Activated naive CD4-positive, alpha-beta T cell treated with anti-CD3 and anti-CD28 coated beads for 36 hours (primary cell): ENCODE data around the gene PQBP1. TPM values are rescaled to one million over a fixed set of nuclear protein-coding genes. Genes with fewer than 3 reads are reported as not detected.

Experiments used
- CTCF ChIA-PET: fragments of 350-600 bp; sonication (Branson Sonifier 250); formaldehyde crosslinking; loops from one replicate; lab custom pipeline; 2021; ENCODE audit warnings: antibody characterized with exemption; lab: Charles Lee
- DNase-seq: peaks from one replicate; pipeline ENCODE4 v3.0.0-alpha.2; 2020
- H3K27ac Mint-ChIP-seq: one replicate; pipeline ENCODE4 v1.8.0; 2021; ENCODE audit warnings: mild to moderate bottlenecking, mixed read lengths
- H3K27me3 Mint-ChIP-seq: one replicate; pipeline ENCODE4 v1.8.0; 2021; ENCODE audit warnings: low read depth, mixed read lengths
- H3K36me3 Mint-ChIP-seq: one replicate; pipeline ENCODE4 v1.8.0; 2021; ENCODE audit warnings: low read depth, mixed read lengths
- H3K4me1 Mint-ChIP-seq: one replicate; pipeline ENCODE4 v1.8.0; 2021; ENCODE audit warnings: low read depth, mixed read lengths
- H3K4me3 Mint-ChIP-seq: one replicate; pipeline ENCODE4 v1.8.0; 2021; ENCODE audit warnings: mild to moderate bottlenecking, moderate library complexity, mixed read lengths
- H3K9me3 Mint-ChIP-seq: one replicate; pipeline ENCODE4 v1.8.0; 2021; ENCODE audit warnings: mixed read lengths
- intact Hi-C: fragments of 100-400 bp; cut with micrococcal nuclease; formaldehyde crosslinking; loops from one replicate; pipeline ENCODE4 v1.15.1; 2023
- total RNA-seq, 2 experiments: library from RNA; stranded (reverse); gene quantifications; one replicate each; pipeline ENCODE4 v1.2.3, GENCODE V29; 2021

PQBP1 gene
- total RNA-seq, 2 experiments from 2014 or later: 86.8 to 94.5 TPM

DNA sequence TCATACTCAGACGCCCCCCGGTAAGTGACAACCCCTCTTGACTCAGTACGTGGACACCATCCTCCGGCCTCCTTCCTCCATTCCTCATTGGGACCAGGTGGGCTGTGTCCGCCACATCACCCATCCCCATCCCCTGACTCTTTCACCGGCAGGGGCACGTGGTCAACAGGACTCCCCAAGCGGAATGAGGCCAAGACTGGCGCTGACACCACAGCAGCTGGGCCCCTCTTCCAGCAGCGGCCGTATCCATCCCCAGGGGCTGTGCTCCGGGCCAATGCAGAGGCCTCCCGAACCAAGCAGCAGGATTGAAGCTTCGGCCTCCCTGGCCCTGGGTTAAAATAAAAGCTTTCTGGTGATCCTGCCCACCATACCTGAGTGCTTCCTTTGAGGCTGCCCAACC is 5.0 kb downstream of the PQBP1 start:
- CTCF ChIA-PET: no interaction called here
- H3K4me1 Mint-ChIP-seq: peaks cover 7% of the 10 kb centered on the region
- H3K4me3 Mint-ChIP-seq: no peak overlapping the region

GRCh38 chrX:48903290-48903689 is 5.6 kb downstream of the PQBP1 start:
- H3K36me3 Mint-ChIP-seq: peaks cover 6% of the 10 kb centered on the region
- H3K4me3 Mint-ChIP-seq: no peak overlapping the region
- CTCF ChIA-PET: no interaction called here
- peak overlapping the region; percentile 53 for H3K27ac Mint-ChIP-seq
- no peak for DNase-seq
- no peaks in the 10 kb centered on the region for H3K27me3 Mint-ChIP-seq
- H3K4me1 Mint-ChIP-seq: peaks cover 7% of the 10 kb centered on the region
- intact Hi-C loops: no loop called here
- H3K9me3 Mint-ChIP-seq: no peaks in the 10 kb centered on the region

More for the DNA sequence above, 5.0 kb downstream of the PQBP1 start:
- intact Hi-C loops: no loop called here
- H3K36me3 Mint-ChIP-seq: peaks cover 6% of the 10 kb centered on the region
- no peak overlapping the region for H3K27ac Mint-ChIP-seq
- no peak for DNase-seq
- H3K9me3 Mint-ChIP-seq: no peaks in the 10 kb centered on the region
- H3K27me3 Mint-ChIP-seq: no peaks in the 10 kb centered on the region

- CTCF ChIA-PET: interaction anchor here (0.6 kb wide), 1 partner anchor 256 kb away, joined by 3 read pairs; no protein-coding TSS in a partner anchor
- H3K36me3 Mint-ChIP-seq: peaks cover 3% of the 10 kb centered on the region
- H3K27me3 Mint-ChIP-seq: no peaks in the 10 kb centered on the region
- intact Hi-C loops: no loop called here
- peak overlapping the region; percentile 53 for H3K27ac Mint-ChIP-seq
- no peak for DNase-seq
- H3K4me1 Mint-ChIP-seq: peaks cover 5% of the 10 kb centered on the region
- H3K4me3 Mint-ChIP-seq: no peak overlapping the region
- H3K9me3 Mint-ChIP-seq: no peaks in the 10 kb centered on the region
Observed at GRCh38 chrX:48904180-48904579, 6.5 kb downstream of the PQBP1 start.

DNA sequence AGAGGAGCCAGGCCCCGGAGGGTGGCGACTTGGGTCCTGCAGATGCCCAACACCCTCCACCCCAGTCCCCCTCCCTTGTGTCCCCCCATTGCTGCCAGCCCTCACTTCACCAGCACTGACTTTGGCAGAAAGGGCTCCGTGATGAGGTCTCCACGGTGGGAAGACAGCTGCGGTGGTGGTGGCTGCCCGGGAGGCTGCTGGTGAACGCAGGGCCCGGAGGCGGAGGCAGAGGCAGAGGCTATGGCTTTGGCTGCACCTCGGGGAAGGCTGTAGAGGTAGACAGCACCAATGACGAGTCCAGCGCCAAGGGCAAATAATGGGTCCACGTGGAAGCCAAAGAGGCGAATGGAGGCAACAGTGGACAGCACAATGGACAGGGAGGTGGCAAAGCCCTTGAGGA is 6.9 kb downstream of the PQBP1 start:
- DNase-seq: no peak
- CTCF ChIA-PET: no interaction called here
- no peak overlapping the region for H3K27ac Mint-ChIP-seq
- H3K9me3 Mint-ChIP-seq: no peaks in the 10 kb centered on the region
- H3K36me3 Mint-ChIP-seq: peaks cover 3% of the 10 kb centered on the region
- peaks cover 2% of the 10 kb centered on the region for H3K4me1 Mint-ChIP-seq
- intact Hi-C loops: no loop called here
- H3K4me3 Mint-ChIP-seq: no peak overlapping the region
- H3K27me3 Mint-ChIP-seq: no peaks in the 10 kb centered on the region

DNA sequence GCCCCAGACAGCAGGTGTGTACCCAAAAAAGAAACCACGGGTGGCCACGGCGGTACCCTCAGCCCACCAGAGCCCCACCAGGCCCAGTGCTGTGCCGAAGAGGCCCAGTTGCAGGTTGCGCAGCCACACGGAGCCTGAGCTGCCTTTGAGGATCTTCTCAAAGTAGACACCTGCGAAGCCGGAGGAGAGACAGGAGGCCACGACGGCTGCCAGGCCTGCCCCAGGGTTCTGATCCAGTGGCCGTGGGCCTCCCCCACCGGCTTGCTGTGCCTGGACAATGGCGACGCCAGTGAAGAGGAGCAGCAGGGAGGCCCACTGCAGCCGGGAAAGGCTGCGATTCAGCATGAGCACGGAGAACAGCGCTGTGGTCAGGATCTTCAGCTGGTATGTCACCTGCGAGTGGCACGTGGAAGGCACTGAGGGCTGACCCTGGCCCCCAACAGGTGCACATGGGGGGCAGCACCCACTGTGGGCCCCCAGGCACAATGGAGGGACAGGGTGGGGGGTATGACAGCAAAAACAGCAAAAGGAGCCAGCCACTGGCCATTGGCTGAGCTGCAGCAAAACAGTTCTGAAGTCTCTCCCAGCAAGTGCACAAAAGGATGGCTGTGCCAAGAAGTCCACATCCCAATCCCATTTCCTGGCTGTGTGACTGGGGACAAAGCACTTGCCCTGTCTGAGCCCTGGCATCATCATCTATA is 7.5 kb downstream of the PQBP1 start:
- CTCF ChIA-PET: no interaction called here
- H3K27me3 Mint-ChIP-seq: no peaks in the 10 kb centered on the region
- peaks cover 3% of the 10 kb centered on the region for H3K36me3 Mint-ChIP-seq
- H3K4me3 Mint-ChIP-seq: no peak overlapping the region
- H3K27ac Mint-ChIP-seq: no peak overlapping the region
- H3K4me1 Mint-ChIP-seq: peaks cover 2% of the 10 kb centered on the region
- H3K9me3 Mint-ChIP-seq: no peaks in the 10 kb centered on the region
- intact Hi-C loops: no loop called here
- no peak for DNase-seq

- DNase-seq: no peak
- H3K9me3 Mint-ChIP-seq: no peaks in the 10 kb centered on the region
- peaks cover 25% of the 10 kb centered on the region for H3K36me3 Mint-ChIP-seq
- H3K4me1 Mint-ChIP-seq: peaks cover 22% of the 10 kb centered on the region
- intact Hi-C loops: no loop called here
- peaks cover 9% of the 10 kb centered on the region for H3K27me3 Mint-ChIP-seq
- CTCF ChIA-PET: no interaction called here
- H3K4me3 Mint-ChIP-seq: no peak overlapping the region
- no peak overlapping the region for H3K27ac Mint-ChIP-seq
Observed at GRCh38 chrX:48908600-48908999, 10.9 kb downstream of the PQBP1 start.

DNA sequence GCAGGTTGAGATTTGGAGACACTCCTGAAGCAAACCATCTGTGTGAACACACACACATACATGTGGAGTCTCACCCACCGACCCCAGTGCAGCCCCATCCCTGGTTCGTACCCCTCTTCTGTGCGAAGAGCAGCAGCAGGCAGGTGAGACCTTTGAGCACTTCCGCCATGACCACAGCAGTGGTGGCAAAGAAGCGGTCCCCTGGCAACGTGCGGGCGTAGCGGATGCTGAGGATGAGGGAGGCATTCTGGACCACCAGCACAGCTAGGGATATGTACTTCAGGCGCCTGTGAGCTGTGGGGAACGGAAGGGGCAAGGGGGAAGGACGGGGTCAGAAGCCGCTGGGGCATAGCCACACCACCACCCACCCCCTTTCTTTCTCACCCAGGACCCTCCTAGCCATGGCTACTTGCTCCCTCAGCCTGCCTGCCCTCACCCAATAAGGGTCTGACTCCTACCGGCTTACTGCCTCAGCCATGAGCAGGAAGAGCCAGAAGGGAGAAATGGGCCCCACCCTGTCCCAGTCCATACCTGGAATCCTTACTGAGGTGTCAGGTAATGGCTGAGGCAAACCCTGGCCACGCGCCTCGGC is 12.1 kb downstream of the PQBP1 start:
- Mint-ChIP-seq H3K27me3 (peaks cover 9% of the 10 kb centered on the region), H3K4me3 (no peak overlapping the region), H3K4me1 (peaks cover 33% of the 10 kb centered on the region), H3K36me3 (peaks cover 37% of the 10 kb centered on the region), H3K9me3 (no peaks in the 10 kb centered on the region), H3K27ac (peak overlapping the region; percentile 99)
- intact Hi-C loops: loop anchor here (5.0 kb wide), 2 partner anchors 38 to 93 kb away; partner anchors contain the start of gene GRIPAP1
- DNase-seq: no peak
- CTCF ChIA-PET: no interaction called here

GRCh38 chrX:48910926-48911411 is 13.2 kb downstream of the PQBP1 start:
- Mint-ChIP-seq H3K4me1 (peaks cover 34% of the 10 kb centered on the region), H3K36me3 (peaks cover 48% of the 10 kb centered on the region), H3K4me3 (peak overlapping the region; percentile 95), H3K27ac (peak overlapping the region; percentile 99), H3K9me3 (no peaks in the 10 kb centered on the region), H3K27me3 (peaks cover 9% of the 10 kb centered on the region)
- intact Hi-C loops: loop anchor here (5.0 kb wide), 2 partner anchors 36 to 91 kb away; partner anchors contain the start of gene GRIPAP1
- DNase-seq: no peak
- CTCF ChIA-PET: no interaction called here

DNA sequence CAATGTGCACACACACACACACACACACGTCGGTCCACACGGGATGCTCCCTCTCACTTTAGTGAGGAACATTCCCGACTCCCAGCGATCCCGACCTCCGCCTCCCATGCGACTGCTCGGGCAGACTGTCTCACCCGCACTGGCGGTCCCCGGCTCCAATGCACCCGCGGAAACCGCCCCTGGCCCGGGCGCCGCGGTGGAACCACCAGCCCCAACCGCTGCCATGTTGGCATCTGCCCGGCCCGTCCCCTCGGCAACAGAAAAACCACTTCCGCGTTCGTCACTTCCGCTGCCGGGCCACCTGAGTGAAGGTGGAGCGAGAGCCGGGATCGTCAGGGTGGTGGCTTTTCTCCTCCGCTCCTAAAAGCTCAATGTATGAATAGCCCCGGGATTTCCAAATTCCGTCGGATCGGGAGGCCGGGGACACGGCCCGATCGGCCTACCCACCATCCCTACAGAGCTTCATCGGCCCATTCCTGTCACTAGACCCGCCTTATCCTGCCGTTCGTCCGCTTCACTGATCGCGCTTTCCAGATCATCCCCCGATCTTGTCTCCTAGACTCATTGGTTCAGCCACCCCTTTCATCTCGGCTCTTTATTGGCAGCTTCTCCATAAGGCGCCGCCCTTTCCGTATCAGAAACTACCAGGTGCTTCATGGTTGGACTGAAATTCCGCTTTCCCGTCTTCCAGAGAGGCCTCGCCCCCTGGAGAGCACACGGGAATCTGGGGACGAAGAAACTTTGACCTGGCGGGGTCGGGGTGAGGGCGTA is 13.9 kb downstream of the PQBP1 start, which contains the start of gene SLC35A2:
Gene SLC35A2 (minus strand): TSS at position 235 of the 771 bp plus-strand sequence. CDS start 10 bp downstream, at position 225.
- peaks cover 9% of the 10 kb centered on the region for H3K27me3 Mint-ChIP-seq
- intact Hi-C loops: loop anchor here (1.0 to 5.0 kb wide), 5 partner anchors 13 to 132 kb away; partner anchors contain the start of genes GRIPAP1 and TFE3

DNA sequence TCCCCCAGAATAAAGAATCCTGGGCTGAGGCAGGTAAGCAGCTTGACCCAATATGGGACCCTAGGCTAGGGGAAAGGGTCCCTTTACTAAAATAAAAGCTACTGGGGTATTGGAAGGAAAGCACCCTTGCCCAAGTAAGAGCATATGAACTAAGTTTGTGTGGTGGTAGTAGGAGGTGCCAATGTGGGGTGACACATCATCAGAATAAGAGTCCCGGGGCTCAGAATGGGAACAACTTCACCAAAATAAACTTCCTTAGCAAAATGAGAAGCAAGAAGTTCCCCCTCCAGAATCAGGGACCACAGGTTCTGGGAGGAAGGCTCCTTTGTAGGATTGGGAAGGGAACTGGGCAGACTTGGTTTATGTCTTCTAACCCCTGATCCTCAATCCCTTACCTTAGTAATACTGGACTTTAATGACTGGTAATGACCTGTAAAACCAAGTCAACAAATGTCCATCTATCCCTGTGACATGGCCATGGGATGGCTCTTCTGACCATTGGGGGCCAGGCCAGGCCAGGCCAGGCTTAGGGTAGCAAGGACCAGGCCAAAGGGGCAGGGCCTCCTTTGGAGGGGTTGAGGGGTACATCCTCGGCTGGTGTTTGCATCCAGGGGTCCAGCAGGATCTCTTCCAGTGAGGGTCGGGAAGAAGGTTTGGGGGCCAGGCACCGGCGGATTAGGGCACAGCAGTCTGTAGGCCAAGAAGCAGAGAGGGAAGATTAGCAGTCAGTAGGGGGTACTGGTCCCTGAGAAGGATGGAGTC is 16.1 kb downstream of the PQBP1 start:
- Mint-ChIP-seq H3K27ac (peak overlapping the region; percentile 99), H3K4me3 (peak overlapping the region; percentile 95), H3K9me3 (no peaks in the 10 kb centered on the region), H3K27me3 (peaks cover 11% of the 10 kb centered on the region), H3K4me1 (peaks cover 34% of the 10 kb centered on the region), H3K36me3 (peaks cover 74% of the 10 kb centered on the region)
- DNase-seq: no peak
- CTCF ChIA-PET: no interaction called here
- intact Hi-C loops: loop anchor here (5.0 kb wide), 2 partner anchors 34 to 89 kb away; partner anchors contain the start of gene GRIPAP1

More for the DNA sequence above, 13.9 kb downstream of the PQBP1 start, which contains the start of gene SLC35A2:
- Mint-ChIP-seq H3K27ac (peak within 1 kb of the TSS; percentile 99), H3K9me3 (no peaks in the 10 kb centered on the region), H3K4me1 (peaks cover 34% of the 10 kb centered on the region), H3K4me3 (peak within 1 kb of the TSS; percentile 95), H3K36me3 (peaks cover 55% of the 10 kb centered on the region)
- DNase-seq: peak; percentile 92
- CTCF ChIA-PET: interaction anchor here (1.0 to 1.4 kb wide), 4 partner anchors 20 to 35 kb away, joined by 3 to 7 read pairs (median 4); no protein-coding TSS in a partner anchor
